ENCODE data around the gene SYT9.

SYT9 gene

DNA sequence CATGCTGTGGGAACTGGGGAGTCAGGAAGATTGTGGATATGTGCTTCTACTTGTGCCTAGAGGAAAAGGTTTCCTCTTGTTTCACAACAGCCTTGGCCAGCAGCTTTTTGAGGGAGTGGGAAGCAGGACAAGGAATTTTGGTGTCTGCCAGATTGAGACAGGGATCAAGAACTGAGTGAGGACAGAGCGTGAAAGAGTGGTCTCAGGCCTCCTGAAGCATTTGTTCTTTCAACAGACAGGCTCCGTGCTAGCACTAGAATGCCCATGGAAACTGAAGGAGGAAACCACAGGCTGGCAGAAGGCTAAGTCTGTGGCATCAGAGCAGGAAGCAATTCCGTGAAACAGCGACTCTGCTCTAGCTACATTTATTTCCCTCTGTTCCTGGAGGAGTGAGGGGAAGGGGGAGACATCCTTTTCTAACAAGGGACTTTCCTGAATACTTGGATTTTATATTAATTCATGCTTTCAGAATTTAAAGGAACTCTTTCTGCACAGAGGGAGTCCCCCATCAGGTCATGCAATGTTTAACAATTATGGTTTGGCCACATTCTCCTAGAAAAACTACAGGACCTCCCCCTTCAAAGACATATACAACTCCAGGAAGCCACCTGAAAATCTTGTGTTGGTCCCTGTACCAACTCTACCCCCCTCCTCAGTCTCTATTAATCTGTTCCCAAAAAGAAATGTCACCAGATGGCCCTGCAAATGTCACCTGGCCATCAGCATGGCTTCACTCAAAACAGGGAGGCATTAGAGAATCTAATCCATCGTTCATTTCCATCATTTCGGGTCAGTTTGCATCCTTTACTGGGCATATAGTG, 96.1 kb downstream of the SYT9 start:
- DNase-seq, result no peak

DNA sequence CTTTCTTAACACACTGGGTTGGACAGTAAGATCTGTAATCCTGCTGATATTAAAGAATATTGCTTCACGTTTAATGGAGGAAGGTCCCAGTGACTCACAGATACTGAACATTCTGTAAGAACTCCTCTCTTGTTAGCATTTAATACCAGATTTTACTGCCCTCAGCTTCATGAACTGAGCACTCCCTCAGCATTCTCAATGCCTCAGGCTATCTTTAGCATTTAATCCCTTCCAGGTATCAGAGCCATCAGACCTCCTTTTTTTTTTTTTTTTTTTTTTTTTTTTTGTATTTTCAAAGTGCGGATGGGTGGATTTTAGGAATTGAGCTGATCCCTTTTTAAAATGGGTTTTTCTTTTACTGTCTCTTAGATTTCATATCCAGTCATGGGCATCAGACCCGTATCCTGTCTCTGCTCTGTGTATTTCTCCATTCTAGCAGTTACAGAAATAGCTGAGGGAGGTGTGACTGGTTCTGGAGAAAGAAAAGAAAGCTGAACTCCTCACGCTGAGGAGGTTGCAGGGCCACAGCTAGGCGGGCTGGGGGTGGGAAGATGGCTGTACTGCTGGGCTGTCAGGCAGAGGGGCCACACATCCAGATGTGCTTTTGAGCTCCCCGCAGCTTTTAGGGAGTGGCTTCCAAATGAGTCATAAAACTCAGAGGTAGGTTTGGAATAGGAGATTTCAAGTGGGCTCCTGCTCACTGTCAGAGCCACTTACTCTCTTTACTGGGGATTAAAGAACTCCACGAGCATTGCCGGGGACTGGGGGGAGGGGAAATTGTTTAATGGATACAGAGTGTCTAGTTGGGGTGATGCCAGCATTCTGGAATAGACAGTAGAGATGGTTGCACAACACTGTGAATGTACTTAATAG, 97.0 kb downstream of the SYT9 start:
- DNase-seq, result no peak

DNA sequence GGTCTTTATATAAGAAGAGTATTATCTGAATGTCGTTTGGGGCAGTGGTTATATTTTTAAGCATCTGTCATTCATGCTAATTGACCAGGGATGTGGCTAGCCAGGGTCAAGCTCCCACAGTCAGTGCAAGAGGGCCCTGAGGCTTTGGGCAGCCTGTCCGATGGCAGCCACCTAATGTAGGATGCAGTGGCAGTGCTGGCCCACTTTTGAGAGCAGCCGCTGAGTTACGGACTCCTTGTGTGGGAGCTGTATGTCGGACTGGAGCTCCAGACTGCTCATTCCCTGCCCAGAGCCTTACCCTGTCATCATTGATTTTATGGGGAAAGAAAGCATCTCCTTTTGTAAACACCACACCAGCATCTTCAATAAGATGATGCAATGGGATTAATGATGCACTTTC, 99.5 kb downstream of the SYT9 start:
- DNase-seq, result no peak

DNA sequence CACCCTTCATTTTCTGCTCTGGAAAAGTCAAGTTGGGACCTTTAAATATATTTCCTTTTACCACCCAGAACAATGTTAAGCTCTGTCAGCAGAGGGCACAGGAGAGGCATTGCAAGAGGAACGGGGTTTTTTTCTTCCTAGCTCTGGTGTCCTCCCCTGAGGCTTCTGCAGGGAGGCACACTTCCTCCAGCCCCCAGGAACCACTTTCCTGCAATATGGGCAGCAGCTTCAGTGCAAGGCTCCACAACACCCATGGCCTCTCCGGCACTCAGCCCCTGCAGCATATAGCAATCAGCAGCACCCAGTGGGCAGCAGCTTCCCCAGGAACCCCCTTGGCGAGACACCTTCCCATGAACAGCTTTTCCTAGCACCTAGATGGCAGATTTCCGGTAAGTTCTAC, 101.4 kb downstream of the SYT9 start:
- peak; percentile 12 for DNase-seq

- DNase-seq, result no peak
Measured at GRCh38 chr11:7364660-7365059, 113.0 kb downstream of the SYT9 start.

DNA sequence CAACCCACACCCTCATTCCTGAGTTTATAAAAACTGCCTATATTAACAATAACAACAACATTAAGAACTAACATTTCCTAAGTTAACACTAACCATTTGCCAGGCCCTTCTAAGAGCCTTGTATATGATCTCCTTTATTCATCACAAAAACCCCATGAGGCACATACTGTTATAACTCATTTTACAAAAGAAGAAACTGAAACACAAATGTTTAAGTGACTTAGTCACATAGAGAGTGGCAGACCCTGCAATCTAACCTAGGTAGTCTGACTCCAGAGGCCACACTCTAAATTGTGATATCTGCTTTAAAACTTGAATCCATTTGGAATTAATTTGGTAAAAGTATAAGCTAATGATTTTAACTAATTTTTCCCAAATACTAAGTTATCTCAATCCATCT, 116.1 kb downstream of the SYT9 start:
- DNase-seq, result no peak

- no peak for DNase-seq
Measured at GRCh38 chr11:7376386-7376785, 124.7 kb downstream of the SYT9 start.

GRCh38 chr11:7381937-7382336, 130.2 kb downstream of the SYT9 start:
- no peak for DNase-seq

DNA sequence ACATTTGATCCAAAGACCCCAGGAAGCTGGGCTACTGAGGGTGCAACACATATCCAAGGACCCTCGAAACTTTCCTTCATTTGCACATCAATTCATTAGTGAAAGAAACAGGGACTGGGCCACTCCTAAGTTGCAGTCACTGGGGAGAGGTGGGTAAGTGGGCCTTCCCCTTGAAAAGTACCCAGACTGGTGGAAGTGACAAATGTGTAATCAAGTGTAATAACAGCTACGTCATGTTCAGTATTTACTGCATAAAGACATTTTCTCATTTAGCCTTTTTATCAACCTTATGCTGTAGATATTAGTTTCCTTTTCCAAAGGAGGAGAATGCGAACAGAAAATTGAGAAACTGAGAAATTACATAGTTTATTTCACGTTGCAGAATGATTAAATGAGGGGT, 131.7 kb downstream of the SYT9 start:
- DNase-seq, result no peak

- no peak for DNase-seq
Measured at GRCh38 chr11:7384691-7385090, 133.0 kb downstream of the SYT9 start.

GRCh38 chr11:7385532-7385931, 133.8 kb downstream of the SYT9 start:
- DNase-seq, result no peak

DNA sequence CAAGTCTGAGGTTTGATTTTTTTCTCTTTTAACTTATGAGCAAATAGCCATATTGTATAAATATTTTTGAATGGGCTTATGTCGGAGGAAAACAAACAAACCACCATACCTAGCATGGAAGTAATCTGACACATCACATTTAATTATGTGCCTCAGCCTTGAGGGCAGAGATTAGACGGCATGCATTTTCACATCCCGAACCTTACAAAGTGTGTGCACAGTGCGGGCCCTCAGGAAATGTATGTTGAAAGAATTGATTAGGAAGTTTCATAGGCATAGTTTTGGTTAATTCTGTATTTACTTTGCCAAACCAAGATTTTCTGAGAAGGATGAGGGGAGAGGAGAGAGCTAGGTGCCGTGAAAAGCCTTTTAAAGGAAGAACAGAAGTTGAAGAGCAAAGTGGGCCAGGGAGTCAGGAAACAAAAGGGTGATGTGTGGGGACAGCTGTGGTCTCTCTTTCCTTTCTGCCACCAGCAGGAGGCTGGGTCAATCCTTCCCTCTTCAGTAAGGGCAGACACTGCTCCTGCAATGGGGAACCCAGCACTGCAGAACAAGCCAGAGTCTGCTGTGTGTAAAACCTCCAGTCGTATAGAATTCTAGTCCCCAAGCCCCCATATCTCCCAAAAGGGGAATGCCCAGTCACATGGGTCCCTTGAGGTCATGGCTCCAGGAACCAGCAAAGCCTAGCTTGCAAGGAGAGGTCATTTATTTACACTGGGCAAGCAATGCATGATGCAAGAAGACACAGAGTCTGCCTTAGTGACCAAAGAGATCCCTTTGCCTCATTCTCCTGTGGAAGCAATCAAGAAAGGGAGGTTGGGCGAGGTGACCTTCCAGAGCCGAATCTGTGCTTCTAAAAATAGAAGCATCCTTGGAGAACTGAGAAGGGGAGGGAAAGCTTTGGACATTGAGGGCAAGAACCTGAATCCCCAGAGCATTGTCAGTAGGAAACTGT, 162.5 kb downstream of the SYT9 start:
- DNase-seq, result no peak

DNA sequence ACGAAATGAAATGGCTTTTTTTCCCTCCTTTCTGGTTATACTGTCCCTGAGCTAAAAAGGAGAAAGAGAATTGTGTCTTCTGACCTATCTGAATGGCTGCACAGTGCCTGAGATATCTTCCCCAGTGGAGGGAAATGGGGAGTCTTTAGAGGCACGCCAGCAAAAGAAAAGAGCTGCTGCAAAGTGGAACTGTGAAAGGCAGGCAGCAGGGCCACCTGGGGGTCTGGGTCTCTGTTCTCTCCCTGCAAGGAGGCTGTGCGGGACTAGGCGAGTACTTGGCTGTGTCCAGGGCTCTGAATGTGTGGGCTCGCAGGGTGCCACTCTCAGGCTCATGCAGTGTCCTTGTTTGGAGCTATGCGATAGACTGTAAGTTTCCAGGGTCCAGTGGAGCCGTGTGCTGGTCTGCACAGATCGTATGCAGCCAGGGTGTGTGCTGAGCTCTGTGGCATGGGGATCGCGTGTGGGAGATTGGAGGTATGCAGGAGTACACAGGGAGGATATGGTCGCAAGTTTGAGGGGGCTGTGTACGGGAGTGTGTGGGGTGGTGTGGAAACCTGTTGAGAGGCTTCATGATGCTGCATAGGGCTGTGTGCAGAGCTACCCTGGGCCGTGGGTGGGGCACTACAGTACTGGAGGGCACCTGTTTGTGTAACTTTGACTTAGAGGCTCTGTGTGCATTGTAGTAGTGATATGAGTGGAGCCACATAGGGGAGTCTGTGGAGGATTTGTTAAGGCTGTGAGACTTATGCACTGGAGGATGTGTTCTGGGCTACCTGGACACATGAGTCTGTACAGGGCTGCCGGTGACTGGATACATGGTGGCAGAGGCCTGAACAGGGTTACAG, 163.5 kb downstream of the SYT9 start:
- no peak for DNase-seq

DNA sequence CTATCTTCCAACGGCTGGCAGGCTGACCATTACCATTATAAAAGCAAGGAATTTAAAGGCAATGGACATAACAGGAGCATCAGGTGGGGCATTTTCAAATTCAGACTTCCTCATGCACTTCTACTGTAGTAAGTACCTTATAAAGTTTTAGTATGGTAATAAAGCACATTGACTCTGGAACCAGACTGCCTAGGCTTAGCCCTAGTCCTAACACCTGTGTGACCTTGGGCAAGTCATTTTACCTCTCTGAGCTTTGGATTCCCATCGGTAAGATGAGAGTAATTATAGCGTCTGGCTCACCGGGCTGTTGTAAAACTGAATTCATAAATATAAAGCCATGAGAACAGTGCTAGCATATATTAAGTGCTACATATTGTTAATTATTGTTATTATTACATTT, 164.4 kb downstream of the SYT9 start:
- DNase-seq, result no peak

DNA sequence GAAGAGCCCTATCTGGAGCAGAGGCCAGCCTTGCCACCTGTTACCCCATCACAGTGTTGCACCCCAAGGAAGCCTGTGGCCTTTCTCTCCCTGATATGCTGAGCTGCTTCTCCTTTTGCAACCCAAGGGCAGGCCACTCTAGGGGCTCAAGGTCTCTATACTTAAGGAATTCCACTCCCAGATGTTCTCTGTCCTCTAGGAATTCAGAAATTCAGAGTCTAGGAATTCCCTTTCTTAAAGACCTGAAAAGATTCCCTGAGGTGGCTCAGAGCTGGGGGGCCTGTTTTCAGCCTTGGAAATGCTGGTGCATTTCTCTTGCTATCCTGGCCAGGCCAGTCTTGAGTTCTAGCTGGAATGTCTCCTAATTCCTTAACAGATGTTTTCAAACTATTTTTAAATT, 165.6 kb downstream of the SYT9 start:
- DNase-seq, result no peak

GRCh38 chr11:7418061-7418460, 166.4 kb downstream of the SYT9 start:
- DNase-seq, result no peak

GRCh38 chr11:7418906-7419305, 167.2 kb downstream of the SYT9 start:
- DNase-seq, result no peak

DNA sequence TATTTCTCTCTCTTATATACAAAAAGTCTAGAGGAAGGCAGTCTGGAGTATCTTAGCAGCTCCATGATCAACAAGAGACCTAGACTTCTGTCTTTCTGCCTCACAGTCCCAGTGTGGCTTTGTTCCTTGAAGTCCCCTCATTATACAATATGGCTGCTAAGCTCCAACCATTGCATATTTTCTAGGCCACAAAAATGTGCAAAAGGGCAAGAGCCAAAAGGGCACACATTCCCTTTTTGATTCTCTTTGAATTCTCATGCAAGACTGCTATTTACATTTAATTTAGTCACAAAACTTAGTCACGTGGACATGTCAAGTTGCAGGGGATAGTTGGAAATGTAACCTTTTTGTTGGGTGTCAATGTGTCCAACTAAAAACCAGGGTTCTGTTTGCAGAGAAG, 169.4 kb downstream of the SYT9 start:
- no peak for DNase-seq

- no peak for DNase-seq
Measured at GRCh38 chr11:7422544-7423331, 171.0 kb downstream of the SYT9 start.

DNA sequence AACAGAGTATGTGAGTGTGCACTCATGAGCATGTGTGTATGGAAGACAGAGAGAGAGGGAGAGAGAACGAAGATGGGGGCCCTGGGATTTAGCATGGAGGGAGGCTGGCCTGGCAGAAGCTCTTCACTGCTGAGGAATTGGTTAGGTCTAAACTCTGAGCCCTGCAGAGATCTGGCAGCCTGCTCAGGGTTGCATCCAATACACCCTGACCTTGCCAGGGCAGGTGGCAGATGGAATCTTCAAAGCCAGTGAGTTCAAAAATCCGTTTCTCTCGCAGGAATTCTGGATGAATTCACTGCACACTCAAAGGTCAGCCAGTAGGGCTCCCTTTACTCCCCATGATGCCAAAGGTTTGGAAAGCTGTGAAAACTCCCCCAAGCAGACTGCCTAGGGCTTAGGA, 172.2 kb downstream of the SYT9 start:
- no peak for DNase-seq

- no peak for DNase-seq
Measured at GRCh38 chr11:7427733-7428132, 176.0 kb downstream of the SYT9 start.
